Activated T-helper 1 cell treated with anti-CD3 and anti-CD28 coated beads, Interleukin-12 subunit alpha, Interleukin-12 subunit beta, Interleukin-2, Interleukin-4 antibody, amounts not matched to agents 30 ng/mL and 10 ng/mL and 1 ng/mL, durations not matched to agents 14 hours and 24 hours and 36 hours (primary cell): ENCODE measurements around the gene CDC45. TPM values are rescaled to one million over a fixed set of nuclear protein-coding genes. Genes with fewer than 3 reads are reported as not detected.
"Not testable (repeated sequence)": the region's sequence is repeated elsewhere in the genome, so short reads cannot be mapped to it uniquely, and the experiment has no call there.

Experiments
- DNase-seq: peaks from one replicate; pipeline ENCODE4 v3.0.0; 2021; ENCODE audit warnings: low spot score
- H3K27ac Mint-ChIP-seq: one replicate; pipeline ENCODE4 v1.8.0; 2021; ENCODE audit warnings: mild to moderate bottlenecking, mixed read lengths
- H3K27me3 Mint-ChIP-seq: one replicate; pipeline ENCODE4 v1.8.0; 2022; ENCODE audit warnings: mild to moderate bottlenecking, moderate library complexity, mixed read lengths; ENCODE audit not compliant: insufficient read depth
- H3K36me3 Mint-ChIP-seq: one replicate; pipeline ENCODE4 v1.8.0; 2021; ENCODE audit warnings: low read depth, mixed read lengths
- H3K4me1 Mint-ChIP-seq: one replicate; pipeline ENCODE4 v1.8.0; 2021; ENCODE audit warnings: low read depth, mixed read lengths
- H3K4me3 Mint-ChIP-seq: one replicate; pipeline ENCODE4 v1.8.0; 2021; ENCODE audit warnings: mild to moderate bottlenecking, moderate library complexity, mixed read lengths
- H3K9me3 Mint-ChIP-seq: one replicate; pipeline ENCODE4 v1.8.0; 2021; ENCODE audit warnings: mixed read lengths
- intact Hi-C: fragments of 100-400 bp; cut with micrococcal nuclease; formaldehyde crosslinking; loops from one replicate; pipeline ENCODE4 v1.15.1; 2024
- total RNA-seq: library from RNA; stranded (reverse); gene quantifications from 2 replicates; pipeline ENCODE4 v1.2.3, GENCODE V29; 2022

CDC45 gene
- total RNA-seq, 1 donor from 2014 or later: 104 TPM

DNA sequence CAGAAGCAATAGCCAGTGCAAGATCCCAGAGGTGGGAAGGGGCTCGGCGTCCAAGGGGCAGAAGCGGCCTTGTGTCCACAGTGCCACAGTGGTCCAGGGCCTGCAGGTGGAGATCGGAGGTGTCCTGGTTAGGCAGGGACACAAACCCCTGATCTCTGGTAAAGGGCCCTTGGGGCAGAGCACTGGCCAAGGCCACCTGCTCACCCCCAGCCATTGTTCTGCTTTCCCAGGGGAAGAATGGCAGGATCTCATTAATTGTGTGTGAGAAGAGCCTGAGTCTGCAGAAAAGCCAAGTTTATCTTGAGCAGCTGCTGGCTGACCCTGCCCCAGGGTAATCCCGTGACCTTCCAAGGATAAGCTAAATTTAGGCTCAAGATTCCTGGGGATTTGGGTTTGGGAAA lies 47.6 kb downstream of the CDC45 start:
- H3K27me3 Mint-ChIP-seq: peaks cover 23% of the 10 kb centered on the region
- no peak overlapping the region for H3K4me3 Mint-ChIP-seq
- no peak for DNase-seq
- no peaks in the 10 kb centered on the region for H3K9me3 Mint-ChIP-seq
- peaks cover 7% of the 10 kb centered on the region for H3K4me1 Mint-ChIP-seq
- H3K36me3 Mint-ChIP-seq: peaks cover 1% of the 10 kb centered on the region
- intact Hi-C loops: no loop called here
- no peak overlapping the region for H3K27ac Mint-ChIP-seq

DNA sequence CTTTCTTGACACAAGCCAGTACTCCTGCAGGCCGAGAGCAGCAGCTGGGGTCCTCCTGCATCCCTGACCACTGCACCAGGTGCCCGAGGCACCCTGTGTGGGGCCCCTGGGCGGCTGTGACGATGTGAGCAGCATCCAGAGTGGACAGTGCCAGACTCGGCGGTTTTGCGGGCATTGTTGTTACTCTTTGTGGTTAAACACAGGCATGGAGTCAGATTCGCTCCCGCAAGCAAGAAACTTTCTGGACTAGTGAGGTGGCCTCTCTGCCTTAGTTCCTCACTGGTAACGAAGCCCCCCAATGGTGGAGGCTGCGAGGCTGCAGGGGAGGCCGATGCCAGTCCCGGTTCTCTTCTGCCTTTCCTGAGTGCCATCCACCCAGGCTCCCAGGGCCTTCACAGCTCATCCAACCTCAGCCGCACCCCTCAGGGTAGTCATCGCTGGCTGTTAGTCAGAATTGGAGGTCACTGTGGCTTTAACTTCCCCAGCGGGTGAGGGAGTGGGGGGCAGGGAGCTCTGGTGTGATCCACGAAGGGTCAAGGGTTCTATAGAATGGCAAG lies 48.2 kb downstream of the CDC45 start:
- H3K4me1 Mint-ChIP-seq: peaks cover 2% of the 10 kb centered on the region
- H3K36me3 Mint-ChIP-seq: no peaks in the 10 kb centered on the region
- intact Hi-C loops: no loop called here
- H3K27me3 Mint-ChIP-seq: peaks cover 20% of the 10 kb centered on the region
- H3K27ac Mint-ChIP-seq: no peak overlapping the region
- no peak overlapping the region for H3K4me3 Mint-ChIP-seq
- DNase-seq: no peak
- H3K9me3 Mint-ChIP-seq: no peaks in the 10 kb centered on the region

DNA sequence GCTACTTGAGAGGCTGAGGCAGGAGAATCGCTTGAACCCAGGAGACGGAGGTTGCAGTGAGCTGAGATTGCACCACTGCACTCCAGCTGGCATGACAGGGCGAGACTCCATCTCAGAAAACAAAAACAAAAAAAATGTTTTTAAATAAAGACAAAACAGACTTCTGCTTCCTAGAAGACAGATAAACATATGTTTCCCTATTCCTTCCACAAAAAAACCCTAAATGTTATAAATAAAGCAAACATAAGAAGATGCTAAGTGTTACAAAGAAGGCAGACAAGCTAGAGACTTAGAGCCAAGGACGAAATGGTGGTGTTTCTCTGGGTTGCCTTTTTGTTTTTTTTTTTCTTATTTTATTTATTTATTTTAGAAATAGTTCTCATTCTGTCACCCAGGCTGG lies 50.1 kb downstream of the CDC45 start:
- intact Hi-C loops: no loop called here
- Mint-ChIP-seq H3K27me3 (peaks cover 15% of the 10 kb centered on the region), H3K4me1 (no peaks in the 10 kb centered on the region), H3K9me3 (no peaks in the 10 kb centered on the region), H3K4me3 (no peak overlapping the region), H3K36me3 (no peaks in the 10 kb centered on the region), H3K27ac (no peak overlapping the region)
- DNase-seq: no peak

DNA sequence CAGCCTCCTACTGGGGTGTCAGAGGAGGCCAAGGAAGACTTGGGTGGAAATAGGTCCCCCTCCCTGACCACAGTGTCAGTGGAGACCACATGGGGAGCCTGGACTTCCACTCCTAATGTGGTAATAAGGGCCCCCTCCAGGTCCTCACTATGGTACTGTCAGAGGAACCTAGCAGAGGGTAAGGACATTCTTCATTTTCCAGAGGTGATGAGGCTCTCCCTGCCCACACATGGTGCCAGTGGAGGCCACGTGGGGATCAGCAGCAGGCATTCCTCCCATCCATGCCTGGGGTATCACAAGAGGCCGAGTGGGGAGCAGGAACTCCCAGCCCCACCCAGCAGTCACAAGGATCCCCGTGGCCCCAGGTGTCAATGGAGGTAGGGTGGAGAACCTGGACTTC lies 51.0 kb downstream of the CDC45 start:
- Mint-ChIP-seq H3K9me3 (no peaks in the 10 kb centered on the region), H3K4me1 (no peaks in the 10 kb centered on the region), H3K27me3 (peaks cover 19% of the 10 kb centered on the region), H3K4me3 (no peak overlapping the region), H3K27ac (no peak overlapping the region), H3K36me3 (no peaks in the 10 kb centered on the region)
- intact Hi-C loops: no loop called here
- DNase-seq: no peak

DNA sequence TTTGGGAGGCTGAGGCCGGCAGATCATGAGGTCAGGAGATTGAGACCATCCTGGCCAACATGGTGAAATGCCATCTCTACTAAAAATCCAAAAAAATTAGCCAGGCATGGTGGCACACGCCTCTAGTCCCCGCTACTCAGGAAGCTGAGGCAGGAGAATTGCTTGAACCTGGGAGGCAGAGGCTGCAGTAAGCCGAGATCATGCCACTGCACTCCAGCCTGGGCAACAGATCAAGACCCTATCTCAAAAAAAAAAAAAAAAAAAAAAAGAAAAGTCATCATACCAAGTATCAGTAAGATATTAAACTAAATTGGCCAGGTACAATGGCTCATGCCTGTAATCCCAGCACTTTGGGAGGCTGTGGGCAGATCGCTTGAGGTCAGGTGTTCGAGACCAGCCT lies 51.6 kb downstream of the CDC45 start:
- H3K9me3 Mint-ChIP-seq, H3K4me3 Mint-ChIP-seq, H3K36me3 Mint-ChIP-seq, DNase-seq, intact Hi-C loops, H3K4me1 Mint-ChIP-seq, H3K27ac Mint-ChIP-seq: not testable (repeated sequence)
- peaks cover 19% of the 10 kb centered on the region for H3K27me3 Mint-ChIP-seq

DNA sequence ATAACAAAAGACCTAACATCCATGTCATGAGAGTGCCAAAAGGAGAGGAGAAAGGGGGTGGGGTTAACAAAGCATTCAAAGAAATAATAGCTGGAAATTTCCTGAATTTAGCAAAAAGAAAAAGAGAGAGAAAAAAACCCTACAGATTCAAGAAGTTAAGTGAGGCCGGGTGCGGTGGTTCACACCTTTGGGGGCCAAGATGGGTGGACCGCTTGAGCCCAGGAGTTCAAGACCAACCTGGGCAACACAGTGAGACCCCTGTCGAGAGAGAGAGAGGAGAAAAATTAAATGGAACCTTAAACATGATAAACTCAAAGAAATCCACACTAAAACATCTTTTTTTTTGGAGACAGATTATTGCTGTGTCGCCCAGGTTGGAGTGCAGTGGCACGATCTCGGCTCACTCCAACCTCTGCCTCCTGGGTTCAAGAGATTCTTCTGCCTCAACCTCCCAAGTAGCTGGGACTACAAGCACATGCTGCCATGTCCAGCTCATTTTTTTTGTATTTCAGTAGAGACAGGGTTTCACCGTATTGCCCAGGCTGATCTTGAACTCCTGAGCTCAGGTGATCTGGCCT lies 53.4 kb downstream of the CDC45 start:
- no peaks in the 10 kb centered on the region for H3K4me1 Mint-ChIP-seq
- H3K9me3 Mint-ChIP-seq: no peaks in the 10 kb centered on the region
- no peak overlapping the region for H3K4me3 Mint-ChIP-seq
- H3K27ac Mint-ChIP-seq: no peak overlapping the region
- no peaks in the 10 kb centered on the region for H3K36me3 Mint-ChIP-seq
- DNase-seq: no peak
- peaks cover 19% of the 10 kb centered on the region for H3K27me3 Mint-ChIP-seq
- intact Hi-C loops: no loop called here

DNA sequence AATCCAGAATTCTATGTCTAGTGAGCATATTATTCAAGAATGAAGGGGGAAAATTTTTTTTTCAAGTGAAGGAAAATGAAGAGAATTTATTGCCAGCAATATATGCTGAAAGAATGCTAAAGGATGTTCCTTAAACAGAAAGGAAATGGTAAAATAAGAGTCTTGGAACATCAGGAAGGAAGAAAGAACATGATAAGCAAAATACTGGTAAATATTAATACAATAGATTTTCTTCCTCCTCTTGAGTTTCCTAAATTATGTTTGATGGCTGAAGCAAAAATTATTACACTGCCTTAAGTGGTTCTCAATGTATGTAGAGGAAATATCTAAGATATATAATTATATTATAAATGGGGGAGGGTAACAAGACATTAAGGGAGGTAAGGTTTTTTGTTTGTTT lies 54.1 kb downstream of the CDC45 start:
- H3K36me3 Mint-ChIP-seq: no peaks in the 10 kb centered on the region
- intact Hi-C loops: no loop called here

DNA sequence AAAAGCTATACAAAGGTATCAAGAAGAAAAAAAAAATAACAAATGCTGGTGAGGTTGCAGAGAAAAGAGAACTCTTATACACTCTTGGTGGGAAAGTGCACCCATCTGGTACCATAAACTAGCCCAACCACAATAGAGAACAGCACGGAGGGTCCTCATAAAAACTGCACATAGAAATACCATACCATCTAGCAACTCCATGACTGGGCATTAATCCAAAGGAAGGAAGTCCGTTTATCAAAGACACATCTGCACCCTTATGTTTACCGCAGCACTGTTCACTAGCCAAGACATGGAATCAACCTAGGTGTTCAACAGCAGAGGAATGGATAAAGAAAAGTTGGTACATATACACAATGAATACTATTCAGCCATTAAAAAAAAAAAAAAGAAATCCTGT lies 55.3 kb downstream of the CDC45 start:
- Mint-ChIP-seq H3K27ac (no peak overlapping the region), H3K4me1 (no peaks in the 10 kb centered on the region), H3K27me3 (peaks cover 22% of the 10 kb centered on the region), H3K4me3 (no peak overlapping the region), H3K9me3 (no peaks in the 10 kb centered on the region), H3K36me3 (no peaks in the 10 kb centered on the region)
- intact Hi-C loops: no loop called here
- DNase-seq: no peak

More for the DNA sequence above, 54.1 kb downstream of the CDC45 start:
- H3K27ac Mint-ChIP-seq: no peak overlapping the region
- H3K9me3 Mint-ChIP-seq: no peaks in the 10 kb centered on the region
- H3K27me3 Mint-ChIP-seq: peaks cover 19% of the 10 kb centered on the region
- no peak overlapping the region for H3K4me3 Mint-ChIP-seq
- no peaks in the 10 kb centered on the region for H3K4me1 Mint-ChIP-seq
- no peak for DNase-seq

DNA sequence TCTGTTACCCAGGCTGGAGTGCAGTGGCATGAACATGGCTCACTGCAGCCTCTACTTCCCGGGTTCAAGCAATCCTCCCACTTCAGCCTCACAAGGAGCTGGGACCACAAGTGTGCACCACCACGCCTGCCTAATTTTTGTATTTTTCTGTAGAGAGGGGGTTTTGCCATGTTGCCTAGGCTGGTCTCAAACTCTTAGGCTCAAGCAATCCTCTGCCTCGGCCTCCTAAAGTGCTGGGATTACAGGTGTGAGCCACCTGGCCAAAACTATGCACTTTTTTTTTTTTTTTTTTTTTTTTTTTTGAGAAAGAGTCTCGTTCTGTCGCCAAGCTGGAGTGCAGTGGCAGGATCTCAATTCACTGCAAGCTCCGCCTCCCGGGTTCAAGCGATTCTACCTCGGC lies 56.8 kb downstream of the CDC45 start:
- DNase-seq: no peak
- peaks cover 20% of the 10 kb centered on the region for H3K27me3 Mint-ChIP-seq
- no peaks in the 10 kb centered on the region for H3K4me1 Mint-ChIP-seq
- no peak overlapping the region for H3K4me3 Mint-ChIP-seq
- H3K27ac Mint-ChIP-seq: no peak overlapping the region
- H3K9me3 Mint-ChIP-seq: no peaks in the 10 kb centered on the region
- intact Hi-C loops: no loop called here
- no peaks in the 10 kb centered on the region for H3K36me3 Mint-ChIP-seq

DNA sequence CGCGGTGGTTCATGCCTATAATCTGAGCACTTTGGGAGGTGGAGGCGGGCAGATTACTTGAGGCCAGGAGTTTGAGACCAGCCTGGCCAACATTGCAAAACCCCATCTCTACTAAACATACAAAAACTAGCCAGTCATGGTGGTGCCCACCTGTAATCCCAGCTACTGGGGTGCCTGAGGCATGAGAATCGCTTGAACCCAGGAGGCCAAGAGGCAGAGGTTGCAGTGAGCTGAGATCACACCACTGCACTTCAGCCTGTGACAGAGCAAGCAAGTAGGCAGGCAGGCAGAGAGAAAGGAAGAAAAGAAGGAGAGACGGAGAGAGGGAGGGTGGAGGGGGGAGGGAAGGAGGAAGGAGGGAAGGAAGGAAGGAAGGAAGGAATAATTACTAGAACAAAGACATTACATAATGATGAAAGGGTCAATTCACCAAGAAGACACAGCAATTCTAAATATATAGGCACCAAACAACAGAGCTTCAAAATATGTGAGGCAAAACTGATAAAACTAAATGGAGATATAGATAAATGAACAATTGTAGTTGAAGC lies 58.3 kb downstream of the CDC45 start:
- Mint-ChIP-seq H3K4me1 (no peaks in the 10 kb centered on the region), H3K27me3 (peaks cover 20% of the 10 kb centered on the region), H3K9me3 (no peaks in the 10 kb centered on the region), H3K4me3 (no peak overlapping the region), H3K27ac (no peak overlapping the region), H3K36me3 (no peaks in the 10 kb centered on the region)
- intact Hi-C loops: no loop called here
- no peak for DNase-seq

DNA sequence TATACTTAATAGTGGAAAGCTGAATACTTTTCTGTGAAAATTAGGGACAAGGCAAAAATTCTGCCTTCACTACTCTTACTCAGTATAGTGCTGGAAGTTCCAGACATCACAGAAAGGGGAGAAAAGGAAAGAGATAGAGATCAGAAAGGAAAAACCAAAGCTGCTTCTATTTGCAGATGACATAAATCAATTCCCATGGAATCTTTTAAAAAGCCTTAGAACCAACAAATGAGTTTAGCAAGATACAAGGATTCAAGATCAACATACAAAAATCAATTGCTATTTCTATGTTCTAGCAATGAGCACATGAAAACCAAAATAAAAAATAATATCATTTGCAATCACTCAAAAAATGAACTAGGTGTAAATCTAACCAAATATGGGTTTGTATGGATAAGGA lies 60.7 kb downstream of the CDC45 start:
- no peaks in the 10 kb centered on the region for H3K9me3 Mint-ChIP-seq
- intact Hi-C loops: no loop called here
- no peak overlapping the region for H3K4me3 Mint-ChIP-seq
- no peaks in the 10 kb centered on the region for H3K36me3 Mint-ChIP-seq
- DNase-seq: no peak
- peaks cover 19% of the 10 kb centered on the region for H3K27me3 Mint-ChIP-seq
- H3K27ac Mint-ChIP-seq: no peak overlapping the region
- H3K4me1 Mint-ChIP-seq: no peaks in the 10 kb centered on the region

DNA sequence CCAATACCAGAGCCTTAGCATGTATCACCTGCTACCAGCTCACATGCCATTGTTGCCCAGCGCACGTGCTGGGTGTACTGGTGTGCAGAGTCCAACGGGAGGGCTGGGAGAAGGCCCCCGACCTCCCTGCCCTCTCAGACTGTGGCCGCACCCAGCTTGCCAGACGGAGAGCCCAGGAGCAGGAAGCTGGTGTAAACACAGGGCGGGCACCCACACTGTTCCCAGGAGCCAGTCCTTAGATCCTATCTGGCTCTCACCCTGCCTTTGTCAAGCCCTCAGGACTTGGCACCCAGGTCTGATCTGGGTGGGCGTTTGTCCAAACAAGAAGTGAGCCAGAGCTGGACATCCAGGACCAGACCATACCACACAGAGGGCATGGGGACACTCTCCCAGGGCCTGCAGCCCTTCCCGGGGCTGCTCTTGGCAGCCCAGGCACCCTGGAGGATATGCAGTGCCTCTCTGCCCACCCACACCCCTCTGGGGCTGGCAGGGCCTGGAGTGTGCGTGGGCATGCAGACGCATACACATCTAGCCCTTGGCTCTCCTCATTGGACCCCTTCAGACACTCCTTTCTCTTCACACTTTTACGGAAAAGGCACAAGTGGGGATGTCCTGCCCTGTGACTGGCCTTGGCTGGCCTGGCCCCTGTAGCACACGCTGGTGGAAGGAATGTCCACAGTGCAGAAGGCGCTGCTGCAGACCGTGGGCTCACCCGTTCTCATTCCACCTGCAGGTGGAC lies 64.4 kb downstream of the CDC45 start:
- intact Hi-C loops: no loop called here
- H3K9me3 Mint-ChIP-seq: no peaks in the 10 kb centered on the region
- H3K4me3 Mint-ChIP-seq: no peak overlapping the region
- no peak overlapping the region for H3K27ac Mint-ChIP-seq
- H3K36me3 Mint-ChIP-seq: no peaks in the 10 kb centered on the region
- peaks cover 13% of the 10 kb centered on the region for H3K27me3 Mint-ChIP-seq
- DNase-seq: no peak
- no peaks in the 10 kb centered on the region for H3K4me1 Mint-ChIP-seq

DNA sequence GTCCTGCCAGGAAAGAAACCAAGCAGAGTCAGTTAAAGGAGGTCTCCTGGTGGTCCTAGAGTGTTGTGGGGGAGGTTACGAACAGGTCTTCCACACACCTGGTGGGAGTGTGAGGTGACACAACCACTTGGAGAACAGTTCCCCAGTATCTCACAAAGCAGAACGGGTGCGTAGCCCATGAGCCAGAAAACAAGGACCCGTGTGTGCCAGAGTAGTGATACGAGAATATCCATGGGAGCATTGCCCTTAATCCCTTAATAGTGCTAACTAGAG lies 66.2 kb downstream of the CDC45 start:
- DNase-seq: no peak
- Mint-ChIP-seq H3K27me3 (peaks cover 7% of the 10 kb centered on the region), H3K27ac (no peak overlapping the region), H3K4me3 (no peak overlapping the region), H3K36me3 (no peaks in the 10 kb centered on the region), H3K9me3 (no peaks in the 10 kb centered on the region), H3K4me1 (no peaks in the 10 kb centered on the region)
- intact Hi-C loops: no loop called here
